Left lung (tissue), 10 donors: ENCODE results near the gene FKBP5. TPM values are rescaled to one million over a fixed set of nuclear protein-coding genes. Genes with fewer than 3 reads are reported as not detected.

Source experiments
- ATAC-seq: fragments of 200-7000 bp; cut with Tn5 transposase; one replicate; pipeline ENCODE4 v1.9.1; 2020; ENCODE audit warnings: moderate library complexity
- DNase-seq, 4 donors: peaks; one replicate each; pipeline ENCODE4 v3.0.0-alpha.2; 2013 to 2020
- H3K27ac ChIP-seq, 2 donors: fragments of 200-600 bp; sonication (generic) in 1 of 2; one replicate each; pipeline versions ENCODE4 v1.5.0 to v1.8.0; 2020 to 2021
- H3K27me3 ChIP-seq, 2 donors: fragments of 200-600 bp; sonication (generic) in 1 of 2; one replicate each; pipeline versions ENCODE4 v1.5.0 to v1.8.0; 2020 to 2021
- H3K36me3 ChIP-seq, 2 donors: fragments of 200-600 bp; sonication (generic) in 1 of 2; one replicate each; pipeline versions ENCODE4 v1.5.0 to v1.8.0; 2020 to 2021
- H3K4me1 ChIP-seq, 2 donors: fragments of 200-600 bp; one replicate each; pipeline ENCODE4 v1.8.0; 2021
- H3K4me3 ChIP-seq, 2 donors: fragments of 200-600 bp; sonication (generic) in 1 of 2; one replicate each; pipeline versions ENCODE4 v1.5.0 to v1.8.0; 2020 to 2021; ENCODE audit warnings: mild to moderate bottlenecking in 1 of 2
- H3K9me3 ChIP-seq, 2 donors: fragments of 200-600 bp; sonication (generic) in 1 of 2; one replicate each; pipeline versions ENCODE4 v1.5.0 to v1.8.0; 2020 to 2021
- intact Hi-C, 2 donors: fragments of 100-400 bp; cut with DNase I; formaldehyde crosslinking; loops; one replicate each; pipeline versions ENCODE4 v1.11.2 to v1.14.2; 2022
- polyA plus RNA-seq, 6 donors: library from polyadenylated mRNA; unstranded; fragments of 120-200 nt; gene quantifications; one replicate each; pipeline ENCODE4 v1.2.1, GENCODE V29; 2013; ENCODE audit not compliant: insufficient read length in 6 of 6
- total RNA-seq, 2 donors: library from RNA; stranded (reverse); fragmentation: NEBNext Ultra II Directional; extraction: Animal tissue kit (Norgen Biotek cat#: 25700); gene quantifications; one replicate each; pipeline ENCODE4 v1.2.1, GENCODE V29; 2021
- TF ChIP-seq, protein P1 (sequence below), 2 donors: fragments of 200-600 bp; sonication (generic) in 1 of 2; IDR thresholded peaks; one replicate each; pipeline versions ENCODE4 v1.5.0 to v1.8.0; 2021; ENCODE audit warnings: antibody characterized with exemption in 2 of 2
- donor health status: DM: no; HTN: yes; CAD: no.
- donor health status: DM: no; HTN: no; CAD: no.

FKBP5 gene
- total and polyA plus RNA-seq, 8 donors: 15.6 to 139 (median 18.8) TPM

DNA sequence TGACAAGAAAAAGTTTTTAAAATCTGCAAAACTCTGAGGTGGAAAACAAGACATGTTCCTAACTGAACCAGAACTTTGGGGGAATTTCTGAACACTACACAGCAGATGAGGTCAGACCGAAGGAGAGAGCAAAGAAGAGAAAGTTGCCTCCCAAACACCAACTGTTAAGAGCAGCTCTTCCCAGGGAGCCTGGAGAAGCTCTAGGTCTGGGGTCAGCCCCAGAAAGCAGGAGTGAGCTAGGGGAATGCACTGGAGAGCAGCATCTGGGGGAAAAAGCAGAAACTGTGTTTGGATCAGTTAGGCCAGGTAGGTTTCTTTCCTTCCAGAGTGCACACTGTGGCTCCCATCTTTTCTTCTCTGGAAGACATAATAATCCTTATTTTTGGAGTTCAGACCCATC, 41.3 kb downstream of the FKBP5 start:
- DNase-seq: no peak
- peaks cover 0 to 48% of the 10 kb centered on the region in 2 donors for H3K36me3 ChIP-seq
- intact Hi-C loops: no loop called here

DNA sequence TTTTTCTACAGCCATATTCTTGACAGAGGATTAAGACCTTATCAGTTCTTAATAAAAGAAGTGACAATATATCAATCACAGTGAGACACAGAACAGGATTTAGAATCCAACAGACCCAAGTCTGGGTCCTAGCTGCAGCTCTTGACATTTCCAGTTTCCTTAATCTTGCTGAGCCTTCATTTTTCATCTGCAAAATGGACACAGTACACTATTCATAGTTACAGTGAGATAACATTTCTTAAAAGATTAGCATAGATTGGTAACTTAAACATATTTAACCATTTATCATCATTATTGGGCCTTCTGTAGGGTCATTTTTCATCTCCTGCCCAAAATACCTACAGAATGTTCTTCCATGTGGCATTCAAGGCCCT, 45.6 kb downstream of the FKBP5 start:
- no peaks in the 10 kb centered on the region for H3K9me3 ChIP-seq
- DNase-seq: no peak
- no peak for ATAC-seq
- intact Hi-C loops: no loop called here
- TF ChIP-seq, protein P1, sequence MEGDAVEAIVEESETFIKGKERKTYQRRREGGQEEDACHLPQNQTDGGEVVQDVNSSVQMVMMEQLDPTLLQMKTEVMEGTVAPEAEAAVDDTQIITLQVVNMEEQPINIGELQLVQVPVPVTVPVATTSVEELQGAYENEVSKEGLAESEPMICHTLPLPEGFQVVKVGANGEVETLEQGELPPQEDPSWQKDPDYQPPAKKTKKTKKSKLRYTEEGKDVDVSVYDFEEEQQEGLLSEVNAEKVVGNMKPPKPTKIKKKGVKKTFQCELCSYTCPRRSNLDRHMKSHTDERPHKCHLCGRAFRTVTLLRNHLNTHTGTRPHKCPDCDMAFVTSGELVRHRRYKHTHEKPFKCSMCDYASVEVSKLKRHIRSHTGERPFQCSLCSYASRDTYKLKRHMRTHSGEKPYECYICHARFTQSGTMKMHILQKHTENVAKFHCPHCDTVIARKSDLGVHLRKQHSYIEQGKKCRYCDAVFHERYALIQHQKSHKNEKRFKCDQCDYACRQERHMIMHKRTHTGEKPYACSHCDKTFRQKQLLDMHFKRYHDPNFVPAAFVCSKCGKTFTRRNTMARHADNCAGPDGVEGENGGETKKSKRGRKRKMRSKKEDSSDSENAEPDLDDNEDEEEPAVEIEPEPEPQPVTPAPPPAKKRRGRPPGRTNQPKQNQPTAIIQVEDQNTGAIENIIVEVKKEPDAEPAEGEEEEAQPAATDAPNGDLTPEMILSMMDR (IDR thresholded peaks at IDR 0.05): no peak
- no peak overlapping the region for H3K4me3 ChIP-seq
- H3K27ac ChIP-seq: no peak overlapping the region
- H3K4me1 ChIP-seq: peaks cover 0 to 8% of the 10 kb centered on the region in 2 donors
- no peaks in the 10 kb centered on the region for H3K27me3 ChIP-seq
- peaks cover 0 to 85% of the 10 kb centered on the region in 2 donors for H3K36me3 ChIP-seq

More for the DNA sequence above, 41.3 kb downstream of the FKBP5 start:
- no peak overlapping the region for H3K4me3 ChIP-seq
- H3K27me3 ChIP-seq: no peaks in the 10 kb centered on the region
- TF ChIP-seq, protein P1 (IDR thresholded peaks at IDR 0.05): no peak
- no peak for ATAC-seq
- peaks cover 0 to 15% of the 10 kb centered on the region in 2 donors for H3K4me1 ChIP-seq
- no peak overlapping the region for H3K27ac ChIP-seq
- no peaks in the 10 kb centered on the region for H3K9me3 ChIP-seq

DNA sequence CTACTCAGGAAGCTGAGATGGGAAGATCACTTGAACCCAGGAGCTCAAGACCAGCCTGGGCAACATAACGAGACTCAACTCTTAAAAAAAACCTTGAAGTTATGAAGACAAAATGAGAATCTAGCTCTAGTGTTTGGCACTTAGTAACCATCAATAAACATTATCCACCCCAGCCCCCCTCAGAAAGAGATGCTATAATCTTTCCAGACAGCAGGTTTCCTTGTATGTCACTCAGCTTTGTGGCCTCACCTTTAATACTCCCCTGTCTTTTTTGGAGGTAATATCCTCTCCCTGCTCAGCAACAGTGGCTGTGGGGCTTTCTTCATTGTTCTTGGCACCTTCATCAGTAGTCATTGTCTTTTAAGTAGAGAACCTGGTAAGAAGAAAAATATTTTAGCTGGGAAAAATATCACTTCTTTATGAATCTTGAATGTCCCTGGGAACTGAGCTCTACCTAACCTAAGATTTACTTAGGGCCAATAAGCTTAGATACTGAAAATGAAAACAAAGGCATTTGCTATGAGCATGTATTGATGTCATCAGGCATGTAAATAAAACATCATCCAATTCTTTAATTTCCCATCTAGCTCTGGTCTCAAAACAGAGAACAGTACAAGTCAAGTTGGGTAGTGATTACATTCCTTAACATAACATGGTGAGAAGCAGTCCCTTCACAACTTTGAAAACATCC, 46.1 kb downstream of the FKBP5 start:
- Histone ChIP-seq H3K9me3 (no peaks in the 10 kb centered on the region), H3K27ac (no peak overlapping the region), H3K4me1 (peaks cover 0 to 7% of the 10 kb centered on the region in 2 donors), H3K36me3 (peaks cover 0 to 88% of the 10 kb centered on the region in 2 donors), H3K27me3 (no peaks in the 10 kb centered on the region), H3K4me3 (no peak overlapping the region)
- DNase-seq: no peak
- TF ChIP-seq, protein P1 (IDR thresholded peaks at IDR 0.05): no peak
- intact Hi-C loops: no loop called here
- no peak for ATAC-seq

DNA sequence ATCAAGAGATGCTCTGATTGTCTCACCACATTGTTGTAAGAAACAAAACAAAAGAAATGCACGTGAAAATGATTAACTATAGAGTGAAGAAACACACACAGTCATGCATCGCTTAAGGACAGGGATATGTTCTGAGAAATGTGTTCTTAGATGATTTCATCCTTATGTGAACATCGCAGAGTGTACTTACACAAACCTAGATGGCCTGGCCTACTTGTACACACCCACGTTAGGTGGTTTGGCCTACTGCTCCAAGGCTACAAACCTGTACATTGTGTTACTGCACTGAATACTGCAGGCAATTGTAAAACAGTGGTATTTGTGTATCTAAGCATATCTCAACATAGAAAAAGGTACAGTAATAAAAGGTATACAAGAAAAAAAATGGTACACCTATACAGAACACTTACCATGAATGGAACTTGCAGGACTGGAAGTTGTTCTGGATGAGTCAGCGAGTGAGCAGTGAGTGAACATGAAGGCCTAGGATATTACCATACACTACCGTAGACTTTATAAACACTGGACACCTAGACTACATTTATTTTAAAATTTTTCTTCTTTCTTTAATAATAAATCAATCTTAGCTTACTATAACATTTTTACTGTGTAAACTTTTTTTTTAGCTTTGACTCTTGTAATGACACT, 48.6 kb downstream of the FKBP5 start:
- DNase-seq (no peak), ATAC-seq (no peak)
- no peaks in the 10 kb centered on the region for H3K9me3 ChIP-seq
- TF ChIP-seq, protein P1 (IDR thresholded peaks at IDR 0.05): no peak
- H3K4me1 ChIP-seq: no peaks in the 10 kb centered on the region
- intact Hi-C loops: no loop called here
- H3K27me3 ChIP-seq: no peaks in the 10 kb centered on the region
- no peak overlapping the region for H3K27ac ChIP-seq
- H3K36me3 ChIP-seq: peaks cover 3 to 96% of the 10 kb centered on the region in 2 donors
- H3K4me3 ChIP-seq: no peak overlapping the region

DNA sequence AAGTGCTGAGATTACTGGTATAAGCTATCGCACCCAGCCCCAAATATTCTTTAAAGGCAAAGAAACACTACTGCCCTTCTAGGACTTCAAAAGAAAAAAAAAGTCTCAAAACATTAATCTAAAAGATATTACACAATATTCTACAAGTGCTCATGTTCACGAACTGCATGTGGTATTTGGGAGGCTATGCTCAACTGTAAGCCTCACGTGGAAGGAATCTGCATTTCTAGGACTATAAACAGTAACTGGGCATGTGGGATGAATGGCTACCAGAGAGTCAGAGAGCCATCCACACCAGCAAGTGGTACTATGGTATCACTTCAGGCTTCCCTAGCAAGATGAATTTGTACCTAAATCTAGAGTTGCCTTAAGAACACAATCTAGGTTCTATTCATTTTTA, 50.0 kb downstream of the FKBP5 start:
- DNase-seq (no peak), ATAC-seq (no peak)
- H3K27me3 ChIP-seq: no peaks in the 10 kb centered on the region
- H3K36me3 ChIP-seq: peaks cover 3 to 100% of the 10 kb centered on the region in 2 donors
- intact Hi-C loops: no loop called here
- no peaks in the 10 kb centered on the region for H3K9me3 ChIP-seq
- peaks cover 7 to 9% of the 10 kb centered on the region in 2 donors for H3K4me1 ChIP-seq
- TF ChIP-seq, protein P1 (IDR thresholded peaks at IDR 0.05): no peak
- no peak overlapping the region for H3K27ac ChIP-seq
- H3K4me3 ChIP-seq: no peak overlapping the region
